ENCODE results near the gene MYH9.

Gene MYH9

GRCh38 chr22:36234919-36235318 lies 152.8 kb downstream of the MYH9 start:
- Histone ChIP-seq H3K27ac (ENCODE audit: low read depth, low read length) (peak overlapping the region; percentile 6), H3K36me3 (ENCODE audit: control insufficient read depth in 5 of 5, insufficient read depth in 5 of 5, low read length in 5 of 5) (peaks cover 11 to 54% (median 38%) of the 10 kb centered on the region in 5 donors), H3K9me3 (ENCODE audit: control insufficient read depth in 5 of 5, low read length in 5 of 5) (peaks cover 0 to 3% (median 0%) of the 10 kb centered on the region in 5 donors)

DNA sequence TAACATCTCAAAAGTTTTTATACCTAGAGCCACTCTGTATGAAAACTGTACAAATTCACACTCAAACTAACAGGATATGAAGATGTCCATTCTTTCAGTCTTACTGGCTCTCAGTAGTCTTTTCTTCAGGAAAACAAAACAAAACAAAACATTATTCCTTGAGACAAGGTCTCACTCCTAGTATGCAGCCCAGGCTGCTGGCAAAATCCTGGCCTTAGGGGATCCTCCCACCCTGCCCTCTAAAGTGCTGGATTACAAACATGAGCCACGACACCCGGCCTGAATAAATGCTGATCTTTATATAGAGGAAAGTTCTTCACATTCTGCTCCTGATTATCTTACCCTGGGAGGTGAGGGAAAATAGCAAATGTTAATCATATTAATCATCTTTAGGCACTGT lies 153.6 kb downstream of the MYH9 start:
- Histone ChIP-seq H3K4me3 (ENCODE audit: low read depth in 1 of 5, low read length in 5 of 5) (no peak overlapping the region), H3K36me3 (ENCODE audit: control insufficient read depth in 5 of 5, insufficient read depth in 5 of 5, low read length in 5 of 5) (peaks cover 11 to 61% (median 45%) of the 10 kb centered on the region in 5 donors), H3K27me3 (ENCODE audit: control insufficient read depth in 5 of 5, insufficient read depth in 4 of 5, low read length in 5 of 5) (no peaks in the 10 kb centered on the region), H3K9me3 (ENCODE audit: control insufficient read depth in 5 of 5, low read length in 5 of 5) (peaks cover 0 to 3% (median 0%) of the 10 kb centered on the region in 5 donors), H3K4me1 (ENCODE audit: control insufficient read depth in 5 of 5, insufficient read depth in 5 of 5, low read length in 5 of 5) (peaks cover 2 to 46% (median 44%) of the 10 kb centered on the region in 5 donors), H3K27ac (ENCODE audit: low read depth, low read length) (no peak overlapping the region), H3K9ac (ENCODE audit: low read length in 5 of 5) (no peak overlapping the region)

More at GRCh38 chr22:36234919-36235318, 152.8 kb downstream of the MYH9 start:
- Histone ChIP-seq H3K4me3 (ENCODE audit: low read depth in 1 of 5, low read length in 5 of 5) (no peak overlapping the region), H3K27me3 (ENCODE audit: control insufficient read depth in 5 of 5, insufficient read depth in 4 of 5, low read length in 5 of 5) (no peaks in the 10 kb centered on the region), H3K9ac (ENCODE audit: low read length in 5 of 5) (no peak overlapping the region), H3K4me1 (ENCODE audit: control insufficient read depth in 5 of 5, insufficient read depth in 5 of 5, low read length in 5 of 5) (peaks cover 2 to 51% (median 50%) of the 10 kb centered on the region in 5 donors)

DNA sequence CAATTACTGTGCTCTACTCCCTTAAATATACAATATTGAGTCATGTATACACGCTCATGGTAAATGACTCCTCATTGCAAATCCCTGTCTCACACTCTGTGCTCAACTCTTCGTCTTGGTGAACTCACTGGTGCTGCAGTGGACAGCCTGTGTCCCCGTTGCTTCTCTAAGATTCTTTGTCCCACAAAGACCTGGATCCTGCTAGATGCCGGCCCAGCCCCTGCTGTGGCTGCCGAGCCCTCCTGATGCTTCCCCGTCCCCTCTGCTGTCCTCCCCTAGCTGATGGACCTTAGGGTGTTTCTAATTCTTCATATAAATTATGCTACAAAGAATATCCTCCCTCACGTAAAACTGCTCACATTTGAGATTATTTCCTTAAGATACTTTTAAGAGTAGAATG lies 154.0 kb downstream of the MYH9 start:
- Histone ChIP-seq H3K27me3 (ENCODE audit: control insufficient read depth in 5 of 5, insufficient read depth in 4 of 5, low read length in 5 of 5) (no peaks in the 10 kb centered on the region), H3K4me1 (ENCODE audit: control insufficient read depth in 5 of 5, insufficient read depth in 5 of 5, low read length in 5 of 5) (peaks cover 2 to 43% (median 40%) of the 10 kb centered on the region in 5 donors), H3K9ac (ENCODE audit: low read length in 5 of 5) (no peak overlapping the region), H3K9me3 (ENCODE audit: control insufficient read depth in 5 of 5, low read length in 5 of 5) (peaks cover 0 to 3% (median 0%) of the 10 kb centered on the region in 5 donors), H3K4me3 (ENCODE audit: low read depth in 1 of 5, low read length in 5 of 5) (no peak overlapping the region), H3K27ac (ENCODE audit: low read depth, low read length) (no peak overlapping the region), H3K36me3 (ENCODE audit: control insufficient read depth in 5 of 5, insufficient read depth in 5 of 5, low read length in 5 of 5) (peaks cover 11 to 65% (median 49%) of the 10 kb centered on the region in 5 donors)

DNA sequence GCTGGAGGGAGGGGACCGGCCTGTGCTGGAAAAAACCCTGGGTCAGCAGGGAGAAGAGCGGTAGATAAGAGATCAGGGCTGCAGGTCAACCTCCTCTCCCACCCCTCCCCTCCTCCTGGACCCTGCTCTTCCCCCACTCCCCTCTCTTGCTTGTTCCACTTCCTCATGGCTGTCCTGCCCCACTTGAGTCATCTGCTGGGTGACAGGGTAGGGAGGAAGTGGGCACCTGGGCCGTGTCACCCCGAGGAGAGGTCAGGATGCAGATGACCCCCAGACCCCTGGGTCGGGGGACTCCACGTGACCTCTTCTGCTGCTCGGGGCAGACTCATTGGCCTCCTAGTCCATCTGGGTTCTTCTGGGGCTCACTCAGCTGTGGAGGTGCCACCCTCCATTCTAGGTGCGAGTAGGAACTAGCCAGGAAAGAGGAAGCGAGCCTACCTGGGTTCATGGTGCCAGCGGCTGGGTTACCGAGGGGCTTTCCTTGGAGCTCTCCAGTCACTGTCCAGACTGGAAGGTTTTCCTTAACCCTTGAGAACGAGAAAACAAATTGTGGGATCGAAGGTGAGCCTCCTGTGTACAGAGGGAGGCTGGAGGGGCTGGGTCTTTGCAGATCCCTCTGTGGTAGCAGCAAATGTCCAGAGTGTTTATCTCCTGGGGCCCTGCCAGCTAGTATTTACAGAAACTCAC lies 154.9 kb downstream of the MYH9 start:
- Histone ChIP-seq H3K36me3 (ENCODE audit: control insufficient read depth in 5 of 5, insufficient read depth in 5 of 5, low read length in 5 of 5) (peaks cover 14 to 73% (median 54%) of the 10 kb centered on the region in 5 donors), H3K9me3 (ENCODE audit: control insufficient read depth in 5 of 5, low read length in 5 of 5) (peaks cover 0 to 3% (median 0%) of the 10 kb centered on the region in 5 donors), H3K9ac (ENCODE audit: low read length in 5 of 5) (no peak overlapping the region), H3K4me1 (ENCODE audit: control insufficient read depth in 5 of 5, insufficient read depth in 5 of 5, low read length in 5 of 5) (peaks cover 2 to 34% (median 31%) of the 10 kb centered on the region in 5 donors), H3K27ac (ENCODE audit: low read depth, low read length) (no peak overlapping the region), H3K27me3 (ENCODE audit: control insufficient read depth in 5 of 5, insufficient read depth in 4 of 5, low read length in 5 of 5) (no peaks in the 10 kb centered on the region), H3K4me3 (ENCODE audit: low read depth in 1 of 5, low read length in 5 of 5) (no peak overlapping the region)

Data from subcutaneous abdominal adipose tissue (tissue), 5 donors.